ENCODE data around the gene PPFIA2. TPM values are rescaled to one million over a fixed set of nuclear protein-coding genes. Genes with fewer than 3 reads are reported as not detected.
A peak's percentile ranks its signal among the peaks of the same experiment; 100 is the strongest.

The PPFIA2 gene
- total RNA-seq, 2 donors from 2014 or later, result 23.0 to 51.1 TPM

DNA sequence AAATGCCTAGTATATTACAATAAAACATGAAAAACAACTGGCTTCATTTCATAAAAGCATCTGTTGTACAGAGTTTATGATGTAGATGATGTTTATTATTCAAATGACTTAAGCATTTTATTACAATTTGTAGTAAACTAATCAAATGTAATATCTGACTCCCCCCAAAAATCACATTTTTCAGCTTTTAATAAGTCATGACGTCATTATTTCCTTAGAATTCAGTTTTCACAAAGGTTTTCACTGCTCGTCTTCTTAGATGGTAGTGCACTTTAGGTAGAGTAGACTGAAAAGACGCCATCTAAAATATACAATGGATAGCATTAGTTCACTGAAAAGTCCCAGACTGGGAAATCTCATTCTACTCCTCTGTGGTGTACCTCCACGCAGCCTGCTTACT, 499.8 kb downstream of the PPFIA2 start:
- Histone ChIP-seq H3K4me1 (ENCODE audit: control insufficient read depth in 1 of 2, low read depth in 2 of 2) (no peaks in the 10 kb centered on the region), H3K27me3 (replicated peaks; ENCODE audit: insufficient read depth) (no peaks in the 10 kb centered on the region), H3K4me3 (no peak overlapping the region), H3K9me3 (no peaks in the 10 kb centered on the region), H3K27ac (no peak overlapping the region), H3K36me3 (no peaks in the 10 kb centered on the region)
- TF ChIP-seq CTCF (IDR thresholded peaks at IDR 0.05), result no peak
- ATAC-seq (ENCODE audit: insufficient number of reproducible peaks, low FRiP score, low read depth), result no peak
- DNase-seq (ENCODE audit: low spot score), result no peak

GRCh38 chr12:81257947-81258551, 501.1 kb downstream of the PPFIA2 start:
- no peaks in the 10 kb centered on the region for H3K4me1 ChIP-seq (ENCODE audit: control insufficient read depth in 1 of 2, low read depth in 2 of 2)
- H3K27me3 ChIP-seq (replicated peaks; ENCODE audit: insufficient read depth), result no peaks in the 10 kb centered on the region
- TF ChIP-seq CTCF (IDR thresholded peaks at IDR 0.05), result peak; percentile 25
- H3K36me3 ChIP-seq, result peaks cover 3% of the 10 kb centered on the region
- DNase-seq (ENCODE audit: low spot score) (no peak), ATAC-seq (ENCODE audit: insufficient number of reproducible peaks, low FRiP score, low read depth) (no peak)
- H3K4me3 ChIP-seq, result no peak overlapping the region
- H3K27ac ChIP-seq, result no peak overlapping the region
- H3K9me3 ChIP-seq, result no peaks in the 10 kb centered on the region

DNA sequence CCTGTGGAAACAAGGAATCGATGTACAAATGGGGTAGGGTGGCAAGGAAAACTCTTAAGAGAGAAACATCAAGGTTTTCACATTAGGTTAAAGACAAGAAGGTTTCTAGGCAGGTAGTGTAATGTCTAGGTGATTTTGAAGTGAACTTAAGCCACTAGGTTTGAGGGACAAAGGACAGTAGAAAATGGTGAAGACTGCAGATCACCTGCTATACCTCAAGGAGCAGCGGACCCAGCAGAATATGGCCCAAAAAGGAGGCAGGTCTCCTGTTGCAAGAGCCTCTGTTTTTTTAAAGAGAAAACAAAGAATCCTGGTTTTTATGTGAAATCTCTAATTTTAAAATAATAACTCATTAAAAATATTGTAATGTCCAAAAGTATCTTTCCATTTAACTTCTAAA, 503.2 kb downstream of the PPFIA2 start:
- DNase-seq (ENCODE audit: low spot score), result no peak

DNA sequence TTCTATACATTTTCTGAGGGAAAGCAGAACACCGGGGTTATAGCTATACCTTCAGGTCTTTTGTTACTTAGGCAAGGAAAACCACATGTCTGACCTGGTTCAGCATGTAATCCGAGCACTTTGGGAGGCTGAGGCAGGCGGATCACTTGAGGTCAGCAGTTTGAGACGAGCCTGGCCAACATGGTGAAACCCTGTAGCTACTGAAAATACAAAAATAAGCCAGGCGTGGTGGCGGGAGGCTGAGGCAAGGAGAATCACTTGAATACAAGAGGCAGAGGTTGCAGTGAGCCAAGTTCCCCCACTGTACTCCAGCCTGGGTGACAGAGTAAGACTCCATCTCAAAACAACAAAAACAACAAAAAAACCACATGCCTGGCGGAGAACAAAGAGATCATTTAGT, 503.7 kb downstream of the PPFIA2 start:
- TF ChIP-seq CTCF (IDR thresholded peaks at IDR 0.05), result no peak
- ATAC-seq (ENCODE audit: insufficient number of reproducible peaks, low FRiP score, low read depth) (no peak), DNase-seq (ENCODE audit: low spot score) (no peak)
- no peak overlapping the region for H3K4me3 ChIP-seq
- no peaks in the 10 kb centered on the region for H3K9me3 ChIP-seq
- no peak overlapping the region for H3K27ac ChIP-seq
- no peaks in the 10 kb centered on the region for H3K27me3 ChIP-seq (replicated peaks; ENCODE audit: insufficient read depth)
- H3K4me1 ChIP-seq (ENCODE audit: control insufficient read depth in 1 of 2, low read depth in 2 of 2), result no peaks in the 10 kb centered on the region
- H3K36me3 ChIP-seq, result peaks cover 3% of the 10 kb centered on the region

More for the DNA sequence above, 503.2 kb downstream of the PPFIA2 start:
- TF ChIP-seq CTCF (IDR thresholded peaks at IDR 0.05), result no peak
- H3K36me3 ChIP-seq, result peaks cover 3% of the 10 kb centered on the region
- H3K9me3 ChIP-seq, result no peaks in the 10 kb centered on the region
- no peak overlapping the region for H3K27ac ChIP-seq
- ATAC-seq (ENCODE audit: insufficient number of reproducible peaks, low FRiP score, low read depth), result no peak
- no peaks in the 10 kb centered on the region for H3K4me1 ChIP-seq (ENCODE audit: control insufficient read depth in 1 of 2, low read depth in 2 of 2)
- no peaks in the 10 kb centered on the region for H3K27me3 ChIP-seq (replicated peaks; ENCODE audit: insufficient read depth)
- H3K4me3 ChIP-seq, result no peak overlapping the region

DNA sequence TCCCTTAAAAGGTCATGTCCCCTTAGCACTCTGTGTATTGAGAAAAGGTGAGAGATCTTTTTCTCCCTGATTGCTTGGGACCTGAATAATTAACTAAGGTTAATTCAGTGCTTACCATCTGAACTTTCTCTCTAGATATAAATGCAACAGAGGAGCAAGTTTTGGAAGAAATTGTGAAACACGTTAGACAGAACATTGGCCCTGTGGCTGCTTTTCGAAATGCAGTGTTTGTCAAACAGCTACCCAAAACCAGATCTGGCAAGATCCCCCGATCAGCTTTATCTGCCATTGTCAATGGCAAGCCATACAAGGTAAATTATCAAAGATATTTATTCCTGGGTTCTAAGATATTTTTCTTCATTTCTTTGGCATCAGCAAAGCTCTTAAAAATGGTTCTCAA, 505.8 kb downstream of the PPFIA2 start:
- DNase-seq (ENCODE audit: low spot score) (no peak), ATAC-seq (ENCODE audit: insufficient number of reproducible peaks, low FRiP score, low read depth) (no peak)
- Histone ChIP-seq H3K36me3 (peaks cover 3% of the 10 kb centered on the region), H3K4me1 (ENCODE audit: control insufficient read depth in 1 of 2, low read depth in 2 of 2) (no peaks in the 10 kb centered on the region), H3K27ac (no peak overlapping the region), H3K4me3 (no peak overlapping the region), H3K9me3 (no peaks in the 10 kb centered on the region), H3K27me3 (replicated peaks; ENCODE audit: insufficient read depth) (no peaks in the 10 kb centered on the region)
- TF ChIP-seq CTCF (IDR thresholded peaks at IDR 0.05), result no peak
